ENCODE data around the gene PLEK.
"Not testable (repeated sequence)": the region's sequence is repeated elsewhere in the genome, so short reads cannot be mapped to it uniquely, and the experiment has no call there.

Gene PLEK

GRCh38 chr2:68385907-68386287 is 20.8 kb downstream of the PLEK start:
- no peak for DNase-seq

GRCh38 chr2:68386365-68386764 is 21.3 kb downstream of the PLEK start:
- no peak for DNase-seq

DNA sequence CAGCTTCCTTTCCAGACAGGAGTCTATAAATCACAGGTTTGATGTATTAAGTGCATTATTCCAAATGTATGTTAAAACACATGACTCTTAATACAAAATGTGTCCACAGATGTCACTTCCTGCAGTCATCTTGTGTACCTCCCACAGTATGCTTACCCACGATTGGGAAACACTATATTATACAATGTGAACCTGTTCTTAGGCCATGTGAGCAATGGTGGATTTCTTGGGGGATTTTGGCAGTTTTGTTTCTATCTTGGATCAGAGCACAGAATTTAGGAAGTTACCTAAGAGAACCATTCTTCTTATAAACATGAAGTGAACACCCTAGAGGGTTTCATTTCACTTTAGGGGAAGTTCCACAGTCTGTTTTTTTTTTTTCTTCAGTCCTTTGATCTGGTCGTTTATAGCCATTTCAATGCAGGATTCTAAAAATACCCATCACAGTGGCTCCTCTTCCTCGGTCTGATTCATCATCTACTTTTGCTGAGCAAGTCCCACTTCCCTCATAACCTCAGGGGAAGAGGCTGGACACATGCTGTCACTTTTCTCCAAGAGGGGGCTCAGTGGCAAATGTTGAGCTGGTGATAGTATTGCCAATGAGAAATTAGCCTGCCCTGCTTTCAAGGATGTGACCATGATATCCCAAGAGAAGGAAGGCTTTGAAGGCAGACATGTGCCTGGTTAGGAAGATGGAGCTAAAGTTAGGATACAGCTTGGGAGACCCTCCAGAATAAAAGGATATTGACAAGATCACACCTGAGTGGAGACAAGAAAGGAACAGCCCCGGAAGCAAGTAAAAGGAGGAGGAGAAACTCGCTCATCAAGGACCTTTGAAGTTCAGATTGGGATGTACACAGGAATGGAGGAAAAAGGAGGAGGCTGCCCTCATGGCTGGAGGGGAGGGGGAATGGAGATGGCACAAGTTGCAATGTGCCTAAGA is 22.6 kb downstream of the PLEK start:
- DNase-seq, result no peak

DNA sequence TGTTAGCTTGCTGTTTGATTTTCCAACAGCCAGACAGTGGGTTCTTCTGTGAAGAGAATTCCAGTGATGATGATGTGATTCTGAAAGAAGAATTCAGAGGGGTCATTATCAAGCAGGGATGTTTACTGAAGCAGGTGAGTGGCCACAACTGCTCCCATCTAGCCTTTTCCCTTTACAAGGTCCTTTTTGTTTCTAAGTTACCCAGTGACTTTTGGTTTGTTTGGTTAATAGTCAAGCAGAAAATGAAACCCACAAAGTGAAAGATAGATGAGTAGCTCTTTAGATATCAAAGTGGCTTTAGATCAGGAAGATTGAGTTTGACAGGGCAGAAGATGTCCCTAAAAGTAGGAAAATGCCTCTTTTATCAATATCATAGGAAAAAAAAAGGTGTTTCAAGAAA is 23.3 kb downstream of the PLEK start:
- no peak for DNase-seq

GRCh38 chr2:68388772-68389171 is 23.7 kb downstream of the PLEK start:
- no peak for DNase-seq

- DNase-seq, result no peak
Observed at GRCh38 chr2:68390114-68390513, 25.0 kb downstream of the PLEK start.

GRCh38 chr2:68390586-68390985 is 25.5 kb downstream of the PLEK start:
- DNase-seq, result no peak

GRCh38 chr2:68391099-68391498 is 26.0 kb downstream of the PLEK start:
- no peak for DNase-seq

- no peak for DNase-seq
Observed at GRCh38 chr2:68391869-68392268, 26.8 kb downstream of the PLEK start.

GRCh38 chr2:68396093-68396492 is 31.0 kb downstream of the PLEK start:
- DNase-seq, result no peak

GRCh38 chr2:68397704-68398263 is 32.7 kb downstream of the PLEK start:
- not testable (repeated sequence) for DNase-seq

DNA sequence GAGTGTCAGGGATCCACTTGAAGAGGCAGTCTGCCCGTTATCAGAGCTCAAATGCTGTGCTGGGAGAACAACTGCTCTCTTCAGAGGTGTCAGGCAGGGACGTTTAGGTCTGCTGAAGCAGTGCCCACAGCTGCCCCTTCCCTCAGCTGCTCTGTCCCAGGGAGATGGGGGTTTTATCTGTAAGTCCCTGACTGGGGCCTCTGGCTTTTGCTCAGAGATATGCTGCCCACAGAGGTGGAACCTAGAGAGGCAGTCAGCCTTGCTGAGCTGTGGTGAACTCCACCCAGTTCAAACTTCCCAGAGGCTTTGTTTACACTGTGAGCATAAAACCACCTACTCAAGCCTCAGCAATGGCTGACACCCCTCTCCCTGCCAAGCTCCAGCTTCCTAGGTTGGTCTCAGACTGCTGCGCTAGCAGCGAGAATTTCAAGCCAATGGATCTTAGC is 38.1 kb downstream of the PLEK start:
- DNase-seq, result peak; percentile 50

DNA sequence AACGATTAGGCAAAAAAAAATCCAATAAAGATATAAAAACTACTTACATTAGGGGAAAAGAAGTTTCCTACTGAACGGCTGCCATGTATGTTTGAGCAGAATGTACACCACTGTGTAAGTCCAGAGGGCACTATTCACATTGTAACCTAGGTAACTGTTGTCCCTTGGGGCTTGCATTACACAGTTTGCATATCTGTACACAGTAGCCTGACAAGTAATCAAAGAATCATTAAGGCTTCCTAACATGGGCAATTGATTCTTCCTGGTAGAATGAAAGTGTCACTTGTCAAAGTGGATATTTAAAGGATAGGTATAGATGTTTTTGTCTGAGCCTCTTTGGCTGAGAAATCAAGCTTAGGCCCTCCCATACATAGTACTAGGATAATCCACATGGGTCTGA is 39.1 kb downstream of the PLEK start:
- no peak for DNase-seq

GRCh38 chr2:68404893-68405799 is 40.1 kb downstream of the PLEK start:
- DNase-seq, result no peak

DNA sequence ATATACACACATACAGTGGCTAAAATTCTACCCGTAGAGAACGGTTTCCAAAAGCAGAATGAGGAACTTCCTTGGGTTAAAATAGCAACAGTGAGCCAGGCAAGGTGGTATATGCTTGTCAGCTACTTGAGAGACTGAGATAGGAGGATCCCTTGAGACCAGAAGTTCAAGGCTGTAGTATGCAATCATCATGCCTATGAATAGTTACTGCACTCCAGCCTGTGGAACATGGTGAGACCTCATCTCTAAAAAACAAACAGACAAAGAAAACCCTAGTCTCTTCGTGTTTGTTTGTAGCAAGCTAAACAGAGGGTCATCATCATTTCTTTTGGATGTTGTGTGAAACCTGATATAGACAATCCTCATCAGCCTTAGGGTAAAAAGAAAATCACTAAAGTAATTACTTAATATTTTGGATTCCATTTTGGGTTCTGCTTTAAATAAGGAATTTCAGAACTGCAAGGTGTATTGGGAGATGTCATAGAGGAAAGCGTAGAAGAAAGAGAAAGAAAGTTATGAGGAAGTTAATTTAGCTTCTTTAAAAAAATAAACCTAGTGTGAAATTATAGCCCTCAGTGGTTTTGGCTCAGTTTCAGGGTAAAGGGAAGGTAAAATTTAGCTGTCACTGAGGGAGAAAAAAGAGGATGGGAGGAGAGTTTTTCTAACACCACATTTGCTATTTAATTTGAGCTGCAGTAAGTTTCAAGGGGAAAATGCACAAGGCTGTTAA is 46.5 kb downstream of the PLEK start:
- DNase-seq, result no peak

DNA sequence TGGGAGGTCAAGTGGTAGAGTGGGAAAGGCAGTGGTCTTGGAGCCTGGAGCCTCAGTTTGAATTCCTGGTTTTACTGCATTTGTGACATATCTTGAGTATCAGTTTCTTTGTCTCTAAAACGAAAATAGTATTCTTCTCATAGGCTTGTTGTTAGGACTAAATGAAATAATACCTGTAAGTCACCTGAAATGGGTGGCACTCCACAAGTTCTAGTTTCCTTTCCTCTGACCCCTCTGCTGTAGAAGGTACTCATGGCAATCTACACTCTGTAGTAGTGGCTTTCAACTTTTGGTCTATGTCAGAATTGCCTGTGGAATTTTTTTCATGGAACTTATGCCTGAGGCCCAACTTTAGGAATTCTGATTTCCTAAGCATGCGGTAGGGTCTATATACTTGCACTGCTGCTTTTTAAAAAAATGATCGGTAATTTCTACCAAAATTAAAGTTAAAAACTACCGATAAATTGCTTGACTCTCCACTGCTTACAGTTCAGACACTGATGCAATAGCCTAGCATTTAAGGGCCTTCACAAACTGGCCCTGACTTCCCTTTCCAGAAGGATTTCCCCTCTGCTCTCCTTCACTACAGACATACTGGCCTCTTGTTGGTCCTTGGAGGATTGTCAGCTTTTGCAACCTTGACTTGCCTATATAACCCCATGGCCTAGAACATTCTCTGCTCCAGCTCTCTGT is 47.2 kb downstream of the PLEK start:
- DNase-seq, result no peak

DNA sequence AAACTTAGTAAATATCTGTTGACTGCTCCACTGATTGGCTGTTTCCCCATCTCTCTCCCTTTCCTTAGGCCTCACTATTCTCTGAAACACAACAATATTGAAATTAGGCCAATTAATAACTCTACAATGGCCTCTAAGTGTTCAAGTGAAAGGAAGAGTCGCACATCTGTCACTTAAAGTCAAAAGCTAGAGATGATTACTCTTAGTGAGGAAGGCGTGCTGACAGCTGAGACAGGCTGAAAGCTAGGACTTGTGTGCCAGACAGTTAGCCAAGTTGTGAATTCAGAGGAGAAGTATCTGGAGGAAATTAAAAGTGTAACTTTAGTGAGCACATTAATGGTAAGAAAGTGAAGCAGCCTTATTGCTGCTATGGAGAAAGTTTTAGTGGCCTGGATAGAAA is 48.4 kb downstream of the PLEK start:
- no peak for DNase-seq

DNA sequence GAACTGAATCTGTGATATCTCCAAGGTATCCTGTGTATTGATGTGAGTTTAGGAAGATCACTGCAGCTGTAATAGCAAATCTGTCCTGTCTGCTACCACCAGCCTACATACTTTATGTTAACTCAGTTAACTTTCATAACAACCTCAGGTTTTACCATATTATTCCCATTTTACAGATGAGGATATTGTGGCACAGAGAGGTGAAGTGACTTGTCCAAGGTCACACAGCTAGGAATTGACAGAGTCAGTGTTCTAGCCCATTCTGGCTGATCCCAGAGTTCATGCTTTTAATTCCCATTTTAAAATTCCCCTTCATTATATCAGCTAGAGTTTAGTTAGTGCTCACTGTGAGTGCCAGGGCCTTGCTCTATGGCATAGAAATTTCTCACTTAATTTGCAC is 49.4 kb downstream of the PLEK start:
- DNase-seq, result no peak

GRCh38 chr2:68414876-68415275 is 49.8 kb downstream of the PLEK start:
- DNase-seq, result no peak

GRCh38 chr2:68415521-68415920 is 50.4 kb downstream of the PLEK start:
- no peak for DNase-seq

DNA sequence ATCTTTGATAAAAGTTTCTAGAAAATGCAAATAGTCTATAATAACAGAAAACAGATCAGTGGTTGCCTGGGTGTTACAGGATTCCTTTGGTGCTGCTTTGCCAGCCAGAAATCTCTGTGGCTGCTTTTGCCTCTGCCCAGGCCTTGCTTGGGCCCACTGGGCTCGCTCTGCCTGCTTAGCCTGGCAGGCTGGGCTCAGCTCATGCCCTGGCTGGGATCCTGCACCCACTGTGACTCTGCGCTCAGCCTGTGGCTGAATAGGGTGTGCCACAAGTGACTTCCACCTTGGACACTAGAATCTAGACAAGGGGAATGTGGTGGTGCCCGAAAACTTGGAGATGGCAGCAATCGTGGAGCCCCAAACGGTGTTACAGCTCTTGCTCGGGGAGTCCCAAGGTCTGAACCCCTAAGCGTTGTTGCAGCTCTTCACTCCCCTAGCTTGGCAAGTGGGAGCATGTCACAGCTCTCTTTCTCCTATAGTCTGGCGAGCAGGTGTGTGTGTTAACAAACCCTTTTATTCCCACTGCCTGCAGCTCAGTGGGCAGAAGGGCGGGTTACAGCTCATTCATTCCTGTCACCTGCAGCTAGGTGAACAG is 51.1 kb downstream of the PLEK start:
- no peak for DNase-seq

DNA sequence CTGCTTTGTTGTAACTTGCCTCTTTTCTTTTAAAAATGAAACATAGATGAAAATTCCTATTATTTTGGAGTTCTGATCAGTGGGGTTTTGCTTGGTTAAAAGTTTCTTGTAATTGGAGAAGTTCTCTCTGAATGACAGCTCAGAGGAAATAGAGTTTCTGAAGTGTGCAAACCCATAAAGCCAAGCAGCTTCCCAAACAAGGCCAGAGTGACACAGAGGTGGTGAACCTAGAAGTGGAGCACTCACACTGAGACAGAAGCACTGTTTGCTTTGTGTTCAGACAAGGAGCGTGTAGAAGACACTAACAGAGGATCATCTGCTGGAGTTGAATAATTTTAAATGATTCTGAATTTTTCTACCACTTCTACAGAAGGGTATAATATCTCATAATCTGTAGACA is 52.8 kb downstream of the PLEK start:
- DNase-seq, result no peak
